HG02973 (cell line): ENCODE data around the gene BNIP3.

Experiments used
- ATAC-seq: cut with Tn5 transposase; IDR thresholded peaks from one replicate; pipeline ENCODE4 v1.9.1; 2021; ENCODE audit warnings: moderate library complexity; ENCODE audit not compliant: unreplicated experiment

Gene BNIP3

DNA sequence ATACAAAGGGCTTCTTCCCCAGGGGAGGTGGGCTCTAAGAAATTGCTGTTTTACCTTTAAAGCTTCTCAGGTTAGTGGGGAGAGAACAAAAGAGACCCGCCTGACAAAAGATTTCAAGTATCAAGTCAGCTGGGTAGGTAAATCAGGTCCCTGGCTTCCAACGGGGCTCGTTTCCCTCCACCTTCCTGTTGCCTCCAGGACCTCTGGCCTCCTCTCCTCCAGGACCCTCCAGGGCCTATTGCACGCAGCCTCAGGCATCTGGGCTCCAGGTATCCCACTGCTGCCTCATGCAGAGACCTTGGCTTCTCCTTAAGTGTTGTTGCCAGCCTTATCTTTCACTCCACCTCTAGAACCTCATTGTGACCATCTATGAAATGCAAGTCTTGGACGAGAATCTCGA lies 2.9 kb downstream of the BNIP3 start:
- ATAC-seq = no peak

DNA sequence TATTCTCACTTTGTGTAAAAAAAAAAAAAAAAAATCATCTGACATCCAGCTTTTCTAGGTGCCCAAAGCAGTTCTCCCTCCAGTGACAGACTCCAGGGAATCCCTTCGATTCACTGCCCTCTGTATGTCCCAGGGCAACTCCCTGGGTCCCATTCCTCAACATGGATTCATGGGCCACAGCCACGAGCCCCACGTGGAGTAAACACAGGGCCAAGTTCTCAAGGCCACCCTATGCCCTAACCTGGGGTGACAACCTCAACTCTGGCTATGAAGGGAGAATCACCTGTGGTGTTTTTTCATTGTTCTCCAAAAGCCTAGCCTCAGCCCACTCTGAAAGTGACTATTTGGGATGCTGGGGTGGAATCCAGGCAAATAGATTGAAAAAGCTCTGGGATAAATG lies 3.4 kb downstream of the BNIP3 start:
- no peak for ATAC-seq

DNA sequence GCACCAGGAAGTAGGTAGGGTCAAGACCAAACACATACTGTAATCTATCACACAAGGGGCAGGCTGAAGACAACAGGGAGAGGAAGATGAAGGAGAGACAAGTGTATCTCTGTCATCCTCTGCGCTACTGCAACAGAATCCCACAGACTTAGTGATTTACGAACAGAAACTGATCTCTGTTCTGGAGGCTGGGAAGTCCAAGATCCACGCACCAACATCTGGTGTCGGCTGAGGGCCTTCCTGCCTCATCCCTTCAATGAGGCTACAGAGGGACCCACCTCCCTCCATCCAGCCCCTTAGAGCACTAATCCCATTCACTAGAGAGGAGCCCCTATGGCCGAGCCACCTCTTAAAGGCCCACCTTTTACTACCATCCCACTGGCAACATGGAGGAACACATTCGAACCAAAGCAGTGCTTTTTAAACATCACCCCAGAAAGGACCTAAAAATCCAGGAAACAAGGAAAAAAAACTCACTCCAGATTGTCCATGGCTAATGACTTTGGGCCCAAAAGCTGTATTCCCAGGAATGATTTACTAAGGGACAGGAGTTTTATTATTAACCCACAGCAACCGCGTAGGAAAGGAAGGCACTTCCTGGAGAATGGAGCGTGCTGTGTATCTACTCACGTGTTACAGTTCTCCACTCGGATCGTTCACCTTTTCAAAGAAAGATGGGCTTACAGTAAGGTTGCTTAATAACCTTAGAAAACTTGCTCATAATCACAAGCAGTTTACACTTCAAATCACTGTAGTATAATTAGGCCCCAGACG lies 4.2 kb downstream of the BNIP3 start:
- ATAC-seq = no peak

DNA sequence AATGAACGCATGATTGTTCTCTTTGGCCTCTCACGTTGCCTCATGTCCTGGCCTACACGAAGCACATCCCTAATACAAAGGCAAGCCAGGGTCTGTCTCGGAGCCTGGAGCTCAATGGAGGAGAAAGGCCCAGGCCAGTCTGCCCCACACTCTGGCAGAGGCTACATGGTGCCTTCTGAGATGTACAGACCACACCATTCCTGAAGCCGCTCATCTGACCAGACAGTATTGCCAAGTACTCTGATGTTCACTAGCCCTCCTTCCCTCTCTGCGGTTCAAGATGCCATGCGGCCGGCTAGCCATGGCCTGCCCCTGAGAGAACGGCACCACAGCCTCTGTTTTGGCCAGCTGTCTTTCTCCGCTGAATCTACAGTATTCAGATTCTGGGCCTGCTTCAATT lies 5.9 kb downstream of the BNIP3 start:
- no peak for ATAC-seq

DNA sequence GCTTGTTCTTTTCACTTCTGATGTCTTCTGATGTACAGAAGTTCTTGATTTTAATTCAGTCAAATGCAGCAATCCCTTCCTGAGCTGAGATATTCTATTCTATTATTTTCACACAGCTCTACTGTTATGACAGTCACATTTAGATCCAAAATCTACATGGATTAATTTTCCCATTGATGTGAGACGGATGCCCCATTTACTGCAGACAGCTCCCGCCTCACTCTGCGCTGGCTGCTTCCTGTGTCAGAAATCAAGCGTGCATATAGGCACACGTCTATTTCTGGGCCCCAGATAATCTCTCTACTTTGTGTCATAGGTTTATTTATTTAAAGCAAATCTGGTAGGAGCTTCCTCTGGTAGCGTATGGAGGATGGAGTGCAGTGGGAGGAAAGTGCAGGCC lies 6.7 kb downstream of the BNIP3 start:
- ATAC-seq = no peak

DNA sequence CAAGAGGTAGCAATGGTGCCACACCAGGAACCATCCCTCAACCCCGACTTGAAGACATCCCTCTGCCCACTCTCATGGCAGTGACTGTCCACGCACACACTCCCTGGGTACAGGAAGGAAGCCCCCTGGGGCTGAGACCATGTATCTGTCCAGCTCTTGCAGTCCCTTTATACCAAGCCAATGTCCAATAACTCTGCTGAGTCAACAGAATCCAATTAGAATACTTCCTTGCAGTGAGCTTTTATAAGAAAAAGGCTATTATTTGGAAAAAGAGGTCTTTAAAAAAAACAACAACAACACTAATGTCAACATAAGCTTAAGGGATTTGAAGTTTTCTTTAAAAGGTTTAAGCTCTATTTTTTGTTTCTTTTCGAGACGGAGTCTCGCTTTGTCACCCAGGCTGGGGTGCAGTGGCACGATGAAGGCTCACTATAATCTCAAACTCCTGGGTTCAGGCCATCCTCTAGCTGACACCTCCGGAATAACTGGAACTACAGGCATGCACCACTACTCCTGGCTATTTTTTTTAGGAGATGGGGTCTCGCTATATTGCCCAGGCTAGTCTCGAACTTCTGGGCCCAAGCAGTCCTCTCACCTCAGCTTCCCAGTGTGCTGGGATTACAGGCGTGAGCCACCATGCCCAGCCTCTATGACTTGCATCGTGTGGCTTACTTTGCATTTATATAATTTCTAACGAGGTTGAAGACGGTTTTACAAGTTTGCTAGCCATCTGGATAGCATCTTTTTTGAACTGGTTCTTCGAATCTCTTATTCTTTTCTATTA lies 7.5 kb downstream of the BNIP3 start:
- no peak for ATAC-seq

DNA sequence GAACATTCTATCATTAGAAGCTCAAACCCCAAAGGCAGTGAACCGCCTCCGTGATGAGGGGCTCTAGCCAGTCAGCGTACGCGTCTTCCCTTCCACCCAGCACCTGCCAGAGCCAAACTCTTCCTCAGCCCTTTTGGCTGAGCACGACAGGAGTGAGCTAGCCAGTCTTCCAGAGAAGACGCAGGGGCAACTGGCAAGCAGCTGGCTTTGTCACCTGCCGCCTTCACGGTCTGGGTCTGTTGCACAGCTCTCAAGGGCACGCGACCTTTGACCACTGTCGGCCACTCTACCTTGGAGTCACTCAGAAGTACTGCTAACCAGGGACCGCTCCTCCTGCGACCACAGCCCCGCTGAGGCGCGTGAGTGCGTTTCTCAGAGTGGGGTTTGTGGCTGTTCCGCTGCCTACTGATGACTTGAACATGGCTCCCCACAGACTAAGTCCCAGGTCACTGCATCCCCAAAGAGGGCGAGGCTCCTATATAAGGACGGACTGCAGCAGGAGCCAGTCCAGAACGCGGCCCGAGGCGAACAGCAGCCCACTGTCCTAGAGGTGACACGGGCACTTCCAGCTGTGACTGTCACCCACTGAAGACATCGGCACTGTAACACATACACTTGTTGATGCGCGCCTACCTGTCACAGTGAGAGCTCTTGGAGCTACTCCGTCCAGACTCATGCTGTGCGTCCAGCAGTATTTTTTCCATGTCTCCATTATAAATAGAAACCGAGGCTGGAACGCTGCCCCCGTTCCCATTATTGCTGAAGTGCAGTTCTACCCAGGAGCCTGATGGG lies 8.4 kb downstream of the BNIP3 start:
- no peak for ATAC-seq

DNA sequence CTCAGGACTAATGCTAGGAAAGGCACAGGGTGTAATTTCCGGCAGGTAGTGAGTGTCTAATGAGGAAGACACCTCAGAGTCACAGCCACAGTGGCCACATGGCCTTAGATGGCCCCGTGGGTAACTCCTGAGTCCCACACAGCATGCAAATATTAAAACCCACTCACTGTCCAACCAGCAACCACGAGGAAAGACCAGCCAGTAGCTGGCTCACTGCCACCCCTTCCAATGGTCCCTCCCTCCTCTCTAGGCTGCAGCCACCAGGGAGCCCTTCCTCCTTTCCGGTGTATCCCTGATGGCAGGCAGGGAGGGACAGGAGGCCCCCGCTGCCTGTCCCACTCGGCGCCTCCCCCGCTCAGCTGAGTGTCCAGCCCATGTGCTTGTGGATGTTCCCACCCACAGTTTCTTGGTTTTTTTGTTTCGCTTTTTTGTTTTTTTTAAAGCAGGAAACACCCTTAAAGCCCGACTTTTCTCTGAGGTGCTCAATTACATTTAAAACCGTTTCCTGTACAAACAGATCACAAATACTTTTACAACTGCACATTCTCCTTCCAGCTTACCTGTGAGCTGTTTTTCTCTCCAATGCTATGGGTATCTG lies 9.2 kb downstream of the BNIP3 start:
- no peak for ATAC-seq

DNA sequence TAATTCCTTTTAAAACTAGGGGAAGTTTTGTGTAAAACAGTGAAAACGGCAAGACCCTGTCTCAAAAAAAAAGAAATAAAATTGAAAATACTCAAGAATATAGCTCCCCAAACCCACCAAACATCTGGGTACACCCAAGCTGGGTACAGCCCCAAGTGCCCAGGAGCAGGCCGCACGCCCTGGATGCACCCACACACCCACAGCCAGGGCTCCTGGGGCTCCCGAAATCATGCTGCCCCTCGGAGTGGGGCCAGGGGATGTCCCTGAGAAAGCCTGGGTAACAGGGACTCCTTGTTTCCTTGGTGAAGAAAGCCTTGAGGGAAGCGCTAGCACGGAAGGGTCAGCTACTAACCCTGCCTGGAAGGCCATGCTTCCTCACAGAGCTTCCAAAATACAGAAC lies 10.1 kb downstream of the BNIP3 start:
- no peak for ATAC-seq

DNA sequence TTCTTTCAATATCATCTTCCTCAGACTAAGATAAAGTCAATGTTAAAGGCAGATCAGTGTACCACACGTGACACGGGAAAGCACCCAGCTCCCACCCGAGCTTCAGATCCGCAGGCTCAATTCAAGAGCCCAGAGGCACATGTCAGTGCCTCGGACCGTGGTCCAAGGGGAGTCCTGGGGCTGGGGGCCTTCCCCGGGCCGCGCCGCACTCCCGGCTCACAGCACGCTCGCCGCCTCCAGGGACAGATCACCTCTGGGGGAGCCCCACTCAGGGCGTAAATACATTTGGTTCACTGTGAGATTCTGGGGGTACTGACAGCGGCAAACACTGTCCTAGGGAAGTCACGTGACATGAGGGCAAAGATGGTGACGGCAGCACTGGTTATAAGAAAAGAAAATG lies 10.8 kb downstream of the BNIP3 start:
- ATAC-seq = no peak

DNA sequence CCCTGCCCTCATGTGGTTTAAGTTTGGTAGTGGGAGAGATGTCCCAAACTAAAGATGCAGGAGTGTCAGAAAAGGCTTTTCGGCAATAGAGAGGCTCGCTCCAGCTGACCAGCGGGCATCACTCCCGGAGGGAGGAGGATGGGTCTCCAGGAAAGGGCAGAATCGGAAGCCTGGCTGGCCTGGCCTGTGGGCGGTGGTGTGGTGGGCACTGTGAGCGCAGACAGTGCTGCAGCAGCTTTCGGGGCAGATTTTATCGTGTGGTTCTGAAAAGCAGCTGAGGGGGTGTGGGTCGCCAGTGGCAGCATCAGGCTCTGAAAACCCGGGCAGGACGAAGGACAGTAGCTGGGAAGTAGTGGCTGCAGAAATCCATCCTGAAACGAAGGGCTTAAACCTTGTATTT lies 12.8 kb downstream of the BNIP3 start:
- ATAC-seq = no peak

DNA sequence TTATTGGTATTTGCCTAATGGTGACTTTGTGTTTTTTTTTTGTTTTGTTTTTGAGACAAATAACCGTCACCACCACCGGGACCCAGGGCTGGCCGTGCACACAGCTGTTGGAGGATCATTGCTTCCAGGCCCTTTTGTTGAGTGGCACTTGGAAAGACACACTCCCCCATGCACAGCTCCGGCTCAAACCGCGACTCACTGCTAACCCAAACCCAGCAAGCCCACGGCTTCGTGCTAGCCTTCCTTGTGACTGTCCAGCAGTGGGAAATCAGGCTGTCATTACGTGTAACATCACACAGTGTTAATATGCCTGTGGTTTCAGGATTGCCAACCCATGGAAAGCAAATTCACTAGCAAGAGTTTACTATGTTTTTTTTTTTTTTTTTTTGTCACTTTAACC lies 17.4 kb downstream of the BNIP3 start:
- ATAC-seq = no peak

DNA sequence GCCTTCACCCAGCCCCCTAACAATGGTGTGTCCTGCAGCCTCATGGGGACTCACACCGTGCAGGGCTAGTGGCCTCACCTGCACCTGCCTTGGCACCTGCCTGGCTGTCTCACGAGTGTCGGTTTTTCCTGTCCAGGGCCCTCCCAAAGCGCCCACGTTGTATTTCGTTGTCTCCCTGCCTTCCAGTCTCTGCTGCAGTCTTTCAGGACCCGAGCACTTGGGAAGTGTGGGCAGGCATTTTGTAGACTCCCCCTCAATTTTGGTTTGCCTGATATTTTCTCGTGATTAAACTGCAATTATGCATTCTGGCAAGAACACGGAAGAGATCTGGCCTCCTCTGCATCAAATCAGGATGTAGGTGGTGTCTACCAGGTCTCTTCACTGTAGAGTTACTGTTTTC lies 17.9 kb downstream of the BNIP3 start:
- no peak for ATAC-seq

DNA sequence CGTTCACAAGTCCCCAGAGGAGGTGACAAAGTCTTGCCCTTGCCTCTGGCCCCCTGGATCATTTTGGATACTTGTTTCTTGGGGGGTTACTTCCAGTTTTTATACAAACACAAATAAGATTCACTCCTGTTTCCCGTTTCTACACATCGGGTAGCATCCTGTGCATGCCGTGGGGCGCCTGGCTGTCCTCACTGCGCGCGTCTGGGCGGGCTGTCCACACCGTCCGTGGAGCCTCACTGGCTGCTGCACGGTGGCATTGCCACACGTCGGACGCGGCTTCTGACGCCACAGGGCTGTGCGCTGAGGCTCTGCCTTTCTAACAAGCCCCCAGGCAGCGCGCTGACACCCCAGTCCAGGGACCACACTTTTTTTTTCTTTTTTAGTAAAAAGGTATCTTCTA lies 18.4 kb downstream of the BNIP3 start:
- no peak for ATAC-seq

DNA sequence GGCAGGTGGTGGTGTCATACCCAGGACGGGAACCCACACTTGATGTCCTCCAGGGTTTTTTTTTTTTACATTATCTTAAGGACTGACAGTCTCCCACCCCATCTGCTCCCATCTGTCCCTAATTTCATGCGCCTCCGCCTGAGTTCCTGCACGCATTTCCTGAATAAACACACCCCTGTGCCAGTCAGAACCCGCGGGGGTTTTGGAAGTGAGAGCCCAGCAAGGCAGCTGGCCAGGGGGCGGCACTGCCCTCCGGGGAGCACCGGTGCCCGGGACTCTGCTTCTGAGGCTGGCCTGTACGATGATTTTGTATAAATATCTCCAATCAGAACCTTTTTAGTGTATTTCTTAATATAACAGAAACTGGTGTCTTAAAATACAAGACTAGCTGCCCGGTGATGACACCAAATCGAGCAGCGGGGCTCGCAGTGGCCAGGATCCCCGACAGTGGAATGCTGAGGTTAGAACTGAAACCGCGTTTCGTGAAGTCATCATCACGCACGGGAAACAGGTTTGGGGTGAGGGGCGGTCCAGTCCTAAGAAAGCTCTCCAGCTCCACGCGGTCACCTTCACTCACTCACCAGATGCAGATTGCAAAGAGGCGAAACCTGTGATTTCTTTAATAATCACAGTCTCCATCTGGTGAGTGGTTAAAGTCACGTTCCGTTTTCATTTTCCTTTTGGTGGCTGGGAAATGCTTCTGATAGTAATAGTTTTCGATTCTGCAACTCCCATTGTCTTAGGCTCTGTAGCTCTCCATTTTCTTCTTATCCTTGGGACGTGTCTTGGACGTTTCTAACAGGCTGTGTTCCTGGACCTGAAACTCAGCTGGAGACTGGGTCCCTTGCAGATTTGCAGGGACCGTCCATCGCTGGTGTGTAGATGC lies 19.7 kb downstream of the BNIP3 start:
- ATAC-seq = no peak

DNA sequence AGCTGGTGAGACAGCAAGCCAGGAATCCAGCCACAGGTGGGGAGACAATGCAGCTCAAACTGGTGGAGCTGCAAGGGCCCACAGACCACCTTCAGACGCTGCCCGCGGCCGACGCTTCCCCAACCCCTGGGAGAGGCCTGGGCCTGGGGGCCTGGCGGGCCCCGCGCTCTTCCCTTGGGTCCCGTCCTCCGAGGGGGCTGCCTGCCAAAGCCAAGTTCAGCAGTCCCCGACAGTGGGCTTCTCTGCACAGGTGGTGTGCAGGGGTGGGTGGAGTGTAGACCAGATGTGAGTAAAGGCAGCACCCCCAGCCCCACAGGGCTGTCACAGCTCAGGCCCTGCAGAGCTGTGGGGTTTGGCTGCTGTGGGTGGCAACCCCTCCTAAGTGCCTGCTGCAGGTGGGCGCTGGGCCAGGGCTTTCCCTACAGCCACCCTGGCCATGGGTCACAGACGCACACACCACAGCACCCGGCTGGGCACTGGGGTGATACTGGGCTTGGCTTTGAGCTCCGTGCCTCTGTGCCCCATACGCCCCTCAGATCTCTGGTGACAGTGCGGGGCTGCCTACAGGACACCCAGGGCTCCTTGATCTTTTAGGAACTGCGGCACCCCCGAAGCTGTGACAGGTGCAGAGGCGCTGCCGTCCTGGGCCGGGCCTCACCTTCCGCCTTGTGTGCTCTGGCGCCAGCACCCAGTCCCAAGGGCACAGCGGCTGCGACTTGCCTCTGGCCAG lies 20.5 kb downstream of the BNIP3 start:
- no peak for ATAC-seq

DNA sequence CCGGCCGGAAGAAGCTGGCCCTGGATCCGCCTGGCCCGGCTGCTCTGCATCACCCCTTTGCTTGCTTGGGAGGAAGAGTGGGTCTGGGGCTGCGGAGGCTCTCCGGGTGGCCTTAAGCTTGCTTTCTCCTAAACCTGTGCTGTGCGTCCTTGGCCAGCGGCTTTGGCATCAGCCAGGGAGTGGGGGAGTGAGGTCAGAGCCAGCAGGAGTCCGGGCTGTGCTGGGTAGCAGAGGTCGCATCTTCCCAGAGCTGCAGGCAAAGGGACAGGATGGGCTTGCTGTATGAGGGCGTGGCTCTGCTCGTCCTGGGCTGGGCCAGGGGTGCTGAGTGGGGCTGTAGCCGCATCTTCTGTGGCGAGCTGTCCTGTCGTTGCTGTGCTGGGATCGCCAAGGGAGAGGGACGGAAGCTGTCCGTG lies 21.1 kb downstream of the BNIP3 start:
- no peak for ATAC-seq

DNA sequence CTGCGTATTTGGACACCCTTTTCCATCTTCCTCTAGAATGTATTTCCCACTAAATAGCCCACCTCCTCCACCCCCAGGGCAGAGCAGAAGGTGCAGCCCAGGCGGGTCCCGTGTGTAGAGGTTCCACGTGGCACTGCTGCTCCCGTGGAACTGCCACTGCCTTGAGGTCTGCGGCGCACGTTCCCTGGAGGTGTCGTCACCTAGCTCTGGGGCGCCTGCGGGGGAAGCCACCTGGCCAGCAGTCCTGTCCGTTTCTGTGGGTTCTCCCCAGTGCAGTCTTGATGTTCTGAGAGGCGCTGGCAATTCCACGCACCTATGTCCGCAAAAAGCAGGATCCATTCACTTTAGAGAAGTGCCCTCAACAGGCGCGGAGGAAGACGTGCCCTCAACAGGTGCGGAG lies 21.9 kb downstream of the BNIP3 start:
- ATAC-seq = no peak

DNA sequence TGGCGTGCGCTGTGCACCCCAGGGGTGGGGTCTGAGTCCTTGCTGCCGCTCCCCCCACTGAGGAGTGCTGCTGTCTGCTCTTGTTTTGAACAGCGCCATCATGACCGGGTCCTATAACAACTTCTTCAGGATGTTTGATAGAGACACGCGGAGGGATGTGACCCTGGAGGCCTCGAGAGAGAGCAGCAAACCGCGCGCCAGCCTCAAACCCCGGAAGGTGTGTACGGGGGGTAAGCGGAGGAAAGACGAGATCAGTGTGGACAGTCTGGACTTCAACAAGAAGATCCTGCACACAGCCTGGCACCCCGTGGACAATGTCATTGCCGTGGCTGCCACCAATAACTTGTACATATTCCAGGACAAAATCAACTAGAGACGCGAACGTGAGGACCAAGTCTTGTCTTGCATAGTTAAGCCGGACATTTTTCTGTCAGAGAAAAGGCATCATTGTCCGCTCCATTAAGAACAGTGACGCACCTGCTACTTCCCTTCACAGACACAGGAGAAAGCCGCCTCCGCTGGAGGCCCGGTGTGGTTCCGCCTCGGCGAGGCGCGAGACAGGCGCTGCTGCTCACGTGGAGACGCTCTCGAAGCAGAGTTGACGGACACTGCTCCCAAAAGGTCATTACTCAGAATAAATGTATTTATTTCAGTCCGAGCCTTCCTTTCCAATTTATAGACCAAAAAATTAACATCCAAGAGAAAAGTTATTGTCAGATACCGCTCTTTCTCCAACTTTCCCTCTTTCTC lies 26.0 kb downstream of the BNIP3 start:
- no peak for ATAC-seq
